Stimulated activated naive CD4-positive, alpha-beta T cell treated with Interleukin-2 at 50 U/mL for 16 hours (primary cell): ENCODE results near the gene NOCT.
"Not testable (repeated sequence)": the region's sequence is repeated elsewhere in the genome, so short reads cannot be mapped to it uniquely, and the experiment has no call there.

Experiments used
- DNase-seq: peaks from one replicate; lab custom pipeline; 2025; lab: John Stamatoyannopoulos, UW

The NOCT gene

GRCh38 chr4:139015269-139015947 lies at the start of gene NOCT:
Gene NOCT (plus strand): TSS chr4:139015781. CDS start chr4:139015982, 201 bp downstream.
- DNase-seq: peak; percentile 96

GRCh38 chr4:138967313-138967712 lies 48.3 kb upstream of the NOCT start:
- no peak for DNase-seq

GRCh38 chr4:138972956-138973801 lies 42.4 kb upstream of the NOCT start:
- no peak for DNase-seq

GRCh38 chr4:138975225-138975624 lies 40.4 kb upstream of the NOCT start:
- no peak for DNase-seq

- DNase-seq: no peak
Measured at GRCh38 chr4:138976526-138976925, 39.1 kb upstream of the NOCT start.

- DNase-seq: no peak
Measured at GRCh38 chr4:138977524-138977923, 38.1 kb upstream of the NOCT start.

- DNase-seq: no peak
Measured at GRCh38 chr4:138978028-138978585, 37.5 kb upstream of the NOCT start.

- no peak for DNase-seq
Measured at GRCh38 chr4:138978600-138978999, 37.0 kb upstream of the NOCT start.

GRCh38 chr4:138979742-138980141 lies 35.8 kb upstream of the NOCT start:
- DNase-seq: no peak

- DNase-seq: no peak
Measured at GRCh38 chr4:138981930-138982390, 33.6 kb upstream of the NOCT start.

GRCh38 chr4:138982754-138983153 lies 32.8 kb upstream of the NOCT start:
- DNase-seq: no peak

- DNase-seq: no peak
Measured at GRCh38 chr4:138983690-138984089, 31.9 kb upstream of the NOCT start.

GRCh38 chr4:138984647-138985046 lies 30.9 kb upstream of the NOCT start:
- DNase-seq: no peak

- no peak for DNase-seq
Measured at GRCh38 chr4:138992676-138993075, 22.9 kb upstream of the NOCT start.

GRCh38 chr4:138996090-138996489 lies 19.5 kb upstream of the NOCT start:
- no peak for DNase-seq

GRCh38 chr4:138999666-139000065 lies 15.9 kb upstream of the NOCT start:
- no peak for DNase-seq

- DNase-seq: not testable (repeated sequence)
Measured at GRCh38 chr4:139000134-139000533, 15.4 kb upstream of the NOCT start.

GRCh38 chr4:139001430-139001829 lies 14.2 kb upstream of the NOCT start:
- not testable (repeated sequence) for DNase-seq

GRCh38 chr4:139003668-139004067 lies 11.9 kb upstream of the NOCT start:
- not testable (repeated sequence) for DNase-seq

- DNase-seq: no peak
Measured at GRCh38 chr4:139005774-139006173, 9.8 kb upstream of the NOCT start.

GRCh38 chr4:139007640-139008039 lies 7.9 kb upstream of the NOCT start:
- no peak for DNase-seq

- not testable (repeated sequence) for DNase-seq
Measured at GRCh38 chr4:139008278-139008677, 7.3 kb upstream of the NOCT start.

- no peak for DNase-seq
Measured at GRCh38 chr4:139009702-139010101, 5.9 kb upstream of the NOCT start.
